Measurements from ENCODE around the gene SLC2A11.
A peak's percentile ranks its signal among the peaks of the same experiment; 100 is the strongest.

The SLC2A11 gene

GRCh38 chr22:23833017-23833751 lies 24.5 kb upstream of the SLC2A11 start:
- no peak for DNase-seq

- DNase-seq: no peak
Observed at GRCh38 chr22:23833911-23834317, 23.8 kb upstream of the SLC2A11 start.

DNA sequence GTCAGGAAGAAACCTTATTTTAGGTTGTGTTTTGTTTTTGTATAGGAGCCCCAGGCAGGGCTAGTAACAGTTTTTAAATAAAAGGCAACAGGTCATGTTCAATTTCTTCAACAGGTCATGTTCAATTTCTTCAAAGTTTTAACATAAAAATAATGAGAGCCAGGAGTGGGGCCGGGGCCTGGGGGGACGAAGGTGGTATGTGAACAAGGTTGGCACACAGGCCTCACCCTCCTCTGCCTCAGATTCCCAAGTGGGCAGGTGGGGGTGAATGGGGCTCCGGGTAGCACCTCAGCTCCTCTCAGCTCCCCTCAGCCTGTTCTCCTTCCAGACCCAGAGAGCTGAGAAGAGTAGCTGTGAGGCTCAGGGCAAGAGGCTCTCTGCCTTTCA lies 23.3 kb upstream of the SLC2A11 start:
- DNase-seq: no peak

GRCh38 chr22:23834793-23835483 lies 22.7 kb upstream of the SLC2A11 start:
- DNase-seq: no peak

GRCh38 chr22:23835484-23836144 lies 22.1 kb upstream of the SLC2A11 start:
- no peak for DNase-seq

GRCh38 chr22:23836281-23836680 lies 21.4 kb upstream of the SLC2A11 start:
- DNase-seq: no peak

GRCh38 chr22:23836692-23837495 lies 20.8 kb upstream of the SLC2A11 start:
- DNase-seq: no peak

GRCh38 chr22:23837496-23837859 lies 20.2 kb upstream of the SLC2A11 start:
- no peak for DNase-seq

- DNase-seq: no peak
Observed at GRCh38 chr22:23837911-23838680, 19.6 kb upstream of the SLC2A11 start.

GRCh38 chr22:23838681-23839468 lies 18.8 kb upstream of the SLC2A11 start, which contains the start of gene DERL3:
DERL3 (minus strand) TSS chr22:23839006; CDS start chr22:23838987, 19 bp downstream.
- DNase-seq: peak; percentile 94

DNA sequence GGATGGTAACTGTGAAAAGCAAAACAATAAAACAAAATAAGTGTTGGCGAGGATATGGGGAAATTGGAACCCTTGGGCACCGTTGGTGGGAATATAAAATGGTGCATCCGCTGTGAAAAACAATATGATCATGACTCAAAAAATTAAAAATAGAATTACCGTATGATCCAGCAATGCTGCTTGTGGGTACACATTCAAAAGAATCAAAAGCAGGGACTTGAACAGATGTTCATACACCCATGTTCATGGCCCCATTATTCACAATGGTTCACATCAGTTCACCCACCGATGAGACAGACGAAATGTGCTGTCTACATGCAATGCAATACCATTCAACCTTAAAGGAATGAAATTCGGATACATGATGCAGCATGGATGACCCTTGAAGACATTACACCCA lies 17.6 kb upstream of the SLC2A11 start:
- no peak for DNase-seq

DNA sequence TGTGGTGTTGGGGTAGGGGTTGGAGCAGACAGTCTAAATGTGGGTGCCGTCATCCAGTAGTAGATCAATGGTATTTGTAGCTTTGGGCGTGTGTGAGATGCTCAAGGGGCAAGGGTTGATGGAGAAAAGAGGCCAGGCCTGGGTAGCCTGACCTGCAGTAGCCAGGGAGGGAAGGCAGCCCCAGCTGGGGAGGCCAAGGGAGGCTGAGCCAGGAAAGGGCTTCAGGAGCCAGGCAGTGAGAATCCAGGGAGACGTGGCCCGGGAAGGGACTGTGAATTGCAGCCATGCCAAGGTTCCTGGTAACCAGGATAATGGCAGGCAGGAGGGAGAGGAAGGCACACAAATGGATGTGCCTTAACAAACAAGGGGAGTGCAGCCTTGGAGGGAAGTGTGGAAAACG lies 16.4 kb upstream of the SLC2A11 start:
- no peak for DNase-seq

DNA sequence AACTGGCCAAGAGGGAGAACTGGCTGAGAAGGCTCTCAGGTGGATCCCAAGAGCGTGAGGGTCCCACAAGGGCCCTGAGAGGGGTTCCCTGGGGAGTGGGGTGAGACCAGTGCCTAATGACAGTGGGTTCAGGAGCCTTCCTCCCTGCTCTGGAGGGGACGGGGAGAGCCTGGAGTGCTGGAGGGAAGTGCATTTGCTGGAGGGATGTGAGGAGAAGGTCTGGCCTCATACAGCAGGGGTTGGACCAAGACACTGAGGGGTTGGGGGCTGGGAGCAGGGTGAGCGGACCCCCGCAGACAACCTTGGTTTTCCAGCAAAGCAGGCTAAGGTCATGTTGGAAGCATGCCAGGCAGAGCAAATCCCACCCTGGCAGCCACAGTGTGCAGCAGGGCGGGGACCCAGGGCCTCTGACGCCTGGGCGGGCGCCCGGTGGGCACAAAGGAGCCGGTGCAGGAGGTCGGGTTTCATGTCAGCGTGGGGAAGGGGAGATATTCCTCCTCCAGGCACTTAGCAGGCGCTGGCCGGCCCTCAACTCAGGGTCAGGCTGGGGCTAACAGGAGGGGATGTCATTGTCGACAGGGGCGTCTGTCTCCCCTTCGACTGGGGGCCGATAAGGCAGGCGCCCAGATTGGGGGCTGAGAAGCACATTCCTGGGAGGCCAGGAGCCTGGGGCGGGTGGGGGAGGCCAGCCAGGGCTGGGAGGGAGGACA lies 15.8 kb upstream of the SLC2A11 start:
- no peak for DNase-seq

DNA sequence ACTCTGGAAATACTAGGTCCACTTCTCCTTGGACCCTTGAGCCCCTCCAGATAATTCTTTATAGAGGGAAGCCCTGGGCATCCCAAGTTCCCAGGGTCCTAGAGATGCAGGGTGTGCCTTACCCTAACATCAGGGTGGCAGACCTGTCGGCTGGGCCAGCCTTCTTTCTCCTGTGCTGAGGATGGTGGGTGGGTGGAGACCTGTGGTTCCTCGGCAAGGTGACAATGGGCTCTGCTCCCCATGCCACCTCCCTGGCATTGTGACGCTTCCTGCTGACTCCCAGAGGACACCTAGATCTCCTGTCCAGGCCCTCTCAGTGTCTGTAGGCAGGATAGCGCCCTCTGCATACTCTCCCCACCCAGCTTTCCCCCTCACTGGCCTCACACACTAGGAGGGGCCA lies 15.1 kb upstream of the SLC2A11 start:
- DNase-seq: no peak

GRCh38 chr22:23844739-23845202 lies 12.9 kb upstream of the SLC2A11 start:
- DNase-seq: no peak

DNA sequence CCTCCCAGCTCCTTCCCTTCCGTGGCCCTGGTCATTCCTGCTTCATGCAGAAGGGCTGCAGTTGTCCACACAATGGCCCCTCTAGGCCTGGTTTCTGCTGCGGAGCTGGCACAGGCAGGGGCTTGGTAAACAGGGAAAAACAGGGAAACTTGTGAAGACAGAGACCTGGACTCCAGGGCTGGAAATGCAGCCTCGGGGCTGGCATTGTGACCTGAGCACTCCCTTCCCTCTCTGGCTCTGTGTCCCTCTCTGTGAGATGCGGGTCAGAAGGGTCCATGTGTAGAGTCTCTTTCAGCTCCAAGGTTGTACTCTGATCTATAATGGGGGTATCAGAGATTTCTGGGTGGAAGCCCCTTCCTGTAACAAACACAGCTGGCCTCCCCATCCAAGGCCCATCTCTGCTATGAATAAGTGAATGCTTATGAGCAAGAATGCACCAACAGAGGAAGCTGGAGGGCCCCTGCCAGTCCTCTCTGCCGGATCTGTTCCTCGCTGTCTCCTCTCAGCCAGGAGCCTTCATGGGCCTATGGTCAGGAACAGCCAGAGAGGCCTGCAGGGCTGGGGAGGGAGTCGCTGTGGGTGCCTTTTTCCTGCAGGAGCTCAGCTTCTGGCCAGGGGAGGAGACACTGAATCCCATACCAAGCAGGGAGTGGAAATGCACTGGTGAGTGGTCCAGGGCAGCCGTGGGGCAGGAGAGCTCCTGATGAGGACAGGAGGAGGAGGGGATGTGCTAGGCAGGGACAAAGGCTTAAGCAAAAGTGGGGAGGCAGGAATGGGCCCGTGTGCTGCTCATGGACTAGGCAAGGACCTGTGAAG lies 12.2 kb upstream of the SLC2A11 start:
- DNase-seq: no peak

- no peak for DNase-seq
Observed at GRCh38 chr22:23846081-23846469, 11.6 kb upstream of the SLC2A11 start.

GRCh38 chr22:23847310-23847920 lies 10.3 kb upstream of the SLC2A11 start:
- DNase-seq: no peak
